Fibroblast of the aortic adventitia (primary cell): ENCODE results near the gene ZHX3. TPM values are rescaled to one million over a fixed set of nuclear protein-coding genes. Genes with fewer than 3 reads are reported as not detected.
"Not testable (repeated sequence)": the region's sequence is repeated elsewhere in the genome, so short reads cannot be mapped to it uniquely, and the experiment has no call there.

Source experiments
- DNase-seq: peaks from one replicate; pipeline ENCODE4 v3.0.0-alpha.2; 2010; ENCODE audit warnings: low read depth
- H3K4me3 ChIP-seq: 2 replicates; pipeline ENCODE4 v1.5.1; 2011; ENCODE audit warnings: low read depth, mild to moderate bottlenecking, control low read depth, low read length, moderate library complexity
- total RNA-seq: library from RNA; depleted of rRNA; stranded (reverse); fragments of >200 nt; gene quantifications from 2 replicates; pipeline ENCODE4 v1.2.3, GENCODE V29; 2012; ENCODE audit warnings: low replicate concordance
- TF ChIP-seq, protein P1 (sequence below): IDR thresholded peaks from 2 replicates; pipeline ENCODE4 v1.5.1; 2011; ENCODE audit warnings: mild to moderate bottlenecking, low read length, control low read depth, inconsistent platforms; ENCODE audit not compliant: insufficient read depth

Gene ZHX3
- total RNA-seq, 1 donor: 47.2 TPM

DNA sequence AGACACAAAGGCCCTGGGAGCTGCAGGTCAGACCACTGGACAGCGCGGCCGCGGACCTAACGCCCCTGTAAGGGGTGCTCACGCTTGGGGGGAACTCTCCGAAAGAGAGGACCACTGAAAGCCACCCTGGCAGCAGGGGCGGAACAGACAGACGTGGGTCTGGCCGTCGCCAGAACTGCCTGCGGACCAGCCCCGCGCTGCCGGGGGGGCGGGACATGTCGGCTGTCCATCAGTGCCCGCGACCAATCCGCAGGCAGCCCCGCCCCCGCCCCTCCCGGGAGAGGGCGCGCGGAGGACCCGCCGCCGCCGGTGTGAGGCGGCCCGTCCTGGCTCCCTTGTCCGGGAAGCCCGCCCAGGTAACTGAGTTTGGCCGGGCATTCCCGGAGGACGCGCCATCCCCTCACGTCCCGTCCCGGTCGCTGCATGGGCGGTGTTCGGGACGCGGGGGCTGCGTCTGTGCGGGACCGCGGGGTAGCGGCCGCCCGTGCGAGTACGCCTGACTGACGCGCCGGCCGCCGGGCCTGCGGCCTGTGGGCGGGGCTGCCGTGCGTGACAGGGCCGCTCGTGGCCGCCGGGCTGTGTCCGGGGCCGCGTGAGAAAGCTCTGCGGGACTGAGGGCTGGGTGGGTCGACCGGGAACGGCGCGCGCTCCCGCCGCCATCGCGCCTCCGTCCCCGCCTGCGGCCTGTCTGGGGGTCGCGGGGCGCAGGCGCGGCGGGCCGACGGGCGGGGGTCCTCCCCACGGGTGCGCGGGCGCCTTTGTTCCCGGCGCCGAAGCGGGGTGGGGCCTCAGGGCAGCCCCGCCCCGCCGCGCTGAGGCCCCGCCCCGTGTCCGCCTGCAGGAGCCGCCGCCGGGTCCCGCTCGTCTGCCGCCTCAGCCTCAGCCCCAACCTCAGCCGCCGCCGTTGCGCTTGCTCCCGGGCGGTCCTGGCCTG lies 180.6 kb downstream of the ZHX3 start, which contains the start of gene PLCG1:
Gene PLCG1 (plus strand): TSS at position 864 of the 934 bp plus-strand sequence. CDS start 99 bp downstream, outside the sequence.
- peak within 1 kb of the TSS; percentile 81 for H3K4me3 ChIP-seq
- peak; percentile 68 for DNase-seq

DNA sequence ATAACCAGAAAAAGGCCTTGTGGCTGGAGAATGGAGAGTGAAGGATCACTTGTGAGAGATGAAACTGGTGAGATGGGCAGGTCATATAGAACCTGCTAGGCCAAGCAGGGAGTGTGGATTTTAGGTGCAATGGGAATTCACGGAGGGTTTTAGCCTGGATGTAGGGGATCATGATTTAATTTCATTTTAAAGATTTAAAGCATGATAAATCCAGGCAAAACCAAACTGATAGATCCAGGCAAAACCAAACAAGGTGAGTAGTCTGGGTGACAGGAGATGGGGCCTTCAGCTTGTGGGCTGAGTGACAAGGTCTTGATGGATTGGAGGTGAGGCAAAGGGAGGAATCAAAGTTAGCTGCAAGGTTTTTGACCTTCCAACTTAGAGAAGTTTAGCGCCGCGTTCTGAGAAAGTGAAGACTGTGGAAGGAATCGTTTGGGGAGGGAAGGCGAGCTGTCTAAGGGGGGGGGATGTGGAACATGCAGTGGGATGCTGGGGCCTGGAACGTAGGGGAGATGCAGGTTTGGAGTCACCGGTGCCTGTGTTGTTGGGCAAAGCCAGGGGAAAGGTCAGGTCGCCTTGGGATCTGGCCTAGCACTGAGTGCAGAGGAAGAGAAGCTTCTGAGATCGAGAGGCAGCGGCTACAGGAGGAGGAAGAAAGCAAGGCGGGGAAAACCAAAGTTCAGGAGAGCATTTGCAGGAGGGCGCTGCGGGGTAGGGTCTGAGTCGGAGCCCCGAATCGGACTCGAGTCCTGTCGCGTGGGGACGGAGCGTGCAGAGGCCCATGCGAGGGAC lies 181.4 kb downstream of the ZHX3 start:
- TF ChIP-seq, protein P1, sequence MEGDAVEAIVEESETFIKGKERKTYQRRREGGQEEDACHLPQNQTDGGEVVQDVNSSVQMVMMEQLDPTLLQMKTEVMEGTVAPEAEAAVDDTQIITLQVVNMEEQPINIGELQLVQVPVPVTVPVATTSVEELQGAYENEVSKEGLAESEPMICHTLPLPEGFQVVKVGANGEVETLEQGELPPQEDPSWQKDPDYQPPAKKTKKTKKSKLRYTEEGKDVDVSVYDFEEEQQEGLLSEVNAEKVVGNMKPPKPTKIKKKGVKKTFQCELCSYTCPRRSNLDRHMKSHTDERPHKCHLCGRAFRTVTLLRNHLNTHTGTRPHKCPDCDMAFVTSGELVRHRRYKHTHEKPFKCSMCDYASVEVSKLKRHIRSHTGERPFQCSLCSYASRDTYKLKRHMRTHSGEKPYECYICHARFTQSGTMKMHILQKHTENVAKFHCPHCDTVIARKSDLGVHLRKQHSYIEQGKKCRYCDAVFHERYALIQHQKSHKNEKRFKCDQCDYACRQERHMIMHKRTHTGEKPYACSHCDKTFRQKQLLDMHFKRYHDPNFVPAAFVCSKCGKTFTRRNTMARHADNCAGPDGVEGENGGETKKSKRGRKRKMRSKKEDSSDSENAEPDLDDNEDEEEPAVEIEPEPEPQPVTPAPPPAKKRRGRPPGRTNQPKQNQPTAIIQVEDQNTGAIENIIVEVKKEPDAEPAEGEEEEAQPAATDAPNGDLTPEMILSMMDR: no peak
- peak overlapping the region; percentile 81 for H3K4me3 ChIP-seq
- DNase-seq: no peak

More for the DNA sequence above, 180.6 kb downstream of the ZHX3 start, which contains the start of gene PLCG1:
- TF ChIP-seq, protein P1: no peak

DNA sequence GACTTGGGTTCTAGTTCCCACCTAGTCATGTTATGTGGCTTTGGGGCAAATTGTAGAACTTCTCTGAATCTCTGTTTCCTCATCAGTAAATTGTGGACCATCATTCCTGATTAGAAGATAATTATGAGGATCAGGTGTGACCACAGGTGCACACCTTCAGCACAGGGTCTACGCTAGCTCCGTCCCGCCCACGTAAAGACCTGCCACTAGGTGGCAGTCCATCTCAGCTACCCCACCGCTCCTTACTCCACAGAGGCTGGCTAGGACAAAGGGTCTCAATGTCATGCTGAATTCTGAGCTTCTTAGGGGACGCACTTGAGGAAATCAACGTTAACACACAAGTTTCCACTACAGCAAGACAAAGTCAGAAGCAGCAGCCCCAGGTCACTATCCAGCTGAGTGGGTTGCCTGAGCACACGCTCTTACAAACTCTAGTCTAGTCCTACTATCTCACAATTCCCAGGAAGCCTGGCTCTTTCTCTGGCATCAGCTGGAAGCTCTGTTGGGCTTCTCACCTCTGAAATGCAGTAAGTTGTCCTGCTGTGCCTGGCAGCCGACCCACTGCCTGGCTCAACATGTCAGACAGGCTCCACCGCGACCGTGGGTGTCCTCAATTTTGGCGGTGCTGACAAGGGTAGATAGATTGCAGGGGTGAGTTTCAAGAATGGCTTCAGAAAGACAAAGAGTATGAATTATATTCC lies 182.2 kb downstream of the ZHX3 start:
- H3K4me3 ChIP-seq: no peak overlapping the region
- TF ChIP-seq, protein P1: peak; percentile 63
- DNase-seq: no peak

DNA sequence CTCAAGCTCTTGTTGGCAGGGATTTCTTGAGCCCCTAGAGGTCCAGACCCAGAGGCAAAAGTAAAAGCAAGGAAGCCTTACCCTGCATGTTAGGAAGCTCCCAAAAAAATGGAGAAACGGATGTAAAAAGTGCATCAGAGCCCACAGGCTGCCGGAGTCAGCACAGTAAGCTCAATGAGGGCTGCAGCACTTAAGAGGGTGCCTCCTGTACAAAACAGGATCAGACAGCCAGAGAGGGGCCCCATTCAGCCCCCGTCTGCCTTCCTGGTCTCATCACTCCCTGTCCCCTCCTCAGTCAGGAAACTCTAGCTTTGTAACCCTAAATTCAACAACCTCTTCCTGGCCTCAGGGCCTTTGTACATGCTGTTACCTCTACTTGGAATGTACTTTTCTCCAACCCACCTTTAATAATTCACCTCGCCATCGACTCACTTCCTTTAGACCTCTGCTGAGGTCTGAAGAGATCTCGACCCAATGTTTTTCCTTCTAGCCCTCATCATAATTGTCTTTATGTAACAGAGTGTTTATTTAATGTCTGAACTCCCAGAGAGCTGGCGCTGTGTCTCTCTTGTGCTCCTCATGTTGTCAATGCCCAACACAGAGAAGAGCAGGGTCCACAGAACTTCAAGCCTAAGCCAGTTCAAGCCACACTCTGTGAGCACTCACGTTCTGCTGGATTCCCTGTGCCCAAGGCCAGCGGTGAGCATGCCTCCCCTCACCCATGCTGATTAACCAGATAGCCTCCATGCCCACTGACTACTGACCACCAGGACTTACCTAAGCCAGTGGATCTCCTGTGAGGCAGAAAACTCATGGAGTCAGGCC lies 183.0 kb downstream of the ZHX3 start:
- DNase-seq: no peak
- TF ChIP-seq, protein P1: no peak
- no peak overlapping the region for H3K4me3 ChIP-seq

DNA sequence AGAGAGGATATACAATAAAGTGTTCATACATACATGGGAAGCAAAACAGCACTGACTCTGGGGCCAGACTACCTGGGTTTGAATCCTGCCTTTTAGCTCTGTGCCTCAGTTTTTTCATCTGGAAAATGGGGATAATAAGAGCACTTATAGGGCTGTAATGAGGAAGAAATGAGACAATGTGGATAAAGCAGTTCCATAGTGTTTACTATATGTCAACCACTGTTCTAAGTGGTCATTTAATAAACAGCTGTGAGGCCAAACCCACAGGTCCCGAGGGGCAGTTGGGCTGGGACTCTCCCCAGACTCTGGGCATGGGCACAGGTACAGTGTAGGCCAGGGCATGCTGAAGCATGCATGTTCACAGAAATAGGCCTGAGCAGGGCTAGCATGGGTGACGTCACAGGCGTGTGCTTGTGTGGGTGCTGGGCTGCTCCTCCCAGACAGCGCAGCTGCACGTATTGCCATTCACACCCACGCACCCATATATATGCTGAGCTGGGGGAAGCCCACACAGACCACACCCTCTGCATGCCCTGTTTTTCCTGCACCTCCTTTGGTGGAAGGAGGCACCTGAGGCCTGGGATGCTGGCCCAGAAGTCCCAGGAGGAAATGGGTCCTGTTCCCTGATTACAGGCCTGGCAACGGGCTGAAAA lies 183.7 kb downstream of the ZHX3 start:
- H3K4me3 ChIP-seq: no peak overlapping the region
- DNase-seq: no peak
- TF ChIP-seq, protein P1: no peak

DNA sequence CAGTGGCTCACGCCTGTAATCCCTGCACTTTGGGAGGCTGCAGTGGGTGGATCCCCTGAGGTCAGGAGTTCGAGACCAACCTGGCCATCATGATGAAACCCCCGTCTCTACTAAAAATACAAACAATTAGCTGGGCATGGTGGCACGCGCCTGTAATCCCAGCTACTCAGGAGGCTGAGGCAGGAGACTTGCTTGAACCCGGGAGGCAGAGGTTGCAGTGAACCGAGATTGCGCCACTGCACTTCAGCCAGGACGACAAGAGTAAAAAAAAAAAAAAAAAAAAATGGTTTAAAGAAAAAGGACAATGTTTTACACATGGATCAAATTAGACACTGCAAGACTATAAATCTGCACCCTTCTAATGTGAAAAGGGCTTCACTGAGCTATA lies 185.1 kb downstream of the ZHX3 start:
- not testable (repeated sequence) for H3K4me3 ChIP-seq, DNase-seq
